Panc1 (cell line): ENCODE measurements around the gene KLF15.

Source experiments
- CTCF ChIP-seq: fragments of 450-650 bp; IDR thresholded peaks from 2 replicates; pipeline ENCODE4 v1.5.1; 2017; ENCODE audit warnings: mild to moderate bottlenecking
- POLR2AphosphoS5 ChIP-seq: IDR thresholded peaks from 2 replicates; pipeline ENCODE4 v1.6.1; 2012; ENCODE audit warnings: mild to moderate bottlenecking, low read depth, low read length, moderate library complexity

GRCh38 chr3:126300001-126300760 is 57.0 kb downstream of the KLF15 start:
- TF ChIP-seq CTCF (no peak), POLR2AphosphoS5 (no peak)
